ENCODE data around the gene WDR5. TPM values are rescaled to one million over a fixed set of nuclear protein-coding genes. Genes with fewer than 3 reads are reported as not detected.
"Not testable (repeated sequence)": the region's sequence is repeated elsewhere in the genome, so short reads cannot be mapped to it uniquely, and the experiment has no call there.

Gene WDR5
- total and polyA plus RNA-seq, 9 of the 15 experiments (the other 6 are each of a cell fraction or from before 2014, with no cell fraction given) = 3.0 to 56.8 (median 38.6) TPM

GRCh38 chr9:134112561-134112960 lies 23.3 kb upstream of the WDR5 start:
- DNase-seq (ENCODE audit: extremely low read depth in 1 of 4, low spot score in 3 of 4) (no peak), FAIRE-seq (no peak), ATAC-seq (no peak)
- no peaks in the 10 kb centered on the region for H3K79me2 ChIP-seq (ENCODE audit: control insufficient read depth, insufficient read depth, low read length)
- H3K27me3 ChIP-seq (ENCODE audit: control insufficient read depth in 2 of 2, insufficient read depth in 2 of 2, low read length in 2 of 2) = peaks cover 5 to 13% of the 10 kb centered on the region in 2 experiments; a peak in 3 of 5 replicates
- H3K4me1 ChIP-seq (replicated peaks in 1 of 2; ENCODE audit: control insufficient read depth in 2 of 2, insufficient read depth in 2 of 2, low read length in 2 of 2) = no peaks in the 10 kb centered on the region
- ChIA-PET CTCF (ENCODE audit: low intra/inter-chr PET ratio) (no interaction called here), POLR2A (no interaction called here)
- H3K9ac ChIP-seq (ENCODE audit: insufficient read depth in 1 of 2, low read depth in 2 of 2, low read length in 2 of 2) = no peak overlapping the region
- WGBS (ENCODE audit: insufficient coverage, low coverage, missing lambda C conversion rate) = 43% methylated on average over 6 of the region's 6 CpGs
- H3K4me3 ChIP-seq = no peak overlapping the region
- no peaks in the 10 kb centered on the region for H3K9me1 ChIP-seq (ENCODE audit: control insufficient read depth, insufficient read depth, low read length)
- H4K20me1 ChIP-seq (replicated peaks; ENCODE audit: control insufficient read depth, insufficient read depth, low read length) = no peaks in the 10 kb centered on the region
- in situ Hi-C loops (cut with MboI) (no loop called here), intact Hi-C loops (cut with micrococcal nuclease) (no loop called here)
- no peaks in the 10 kb centered on the region for H3K36me3 ChIP-seq (ENCODE audit: control insufficient read depth, insufficient read depth, low read length)
- no peak overlapping the region for H3K4me2 ChIP-seq (ENCODE audit: insufficient read depth, low read length)
- TF ChIP-seq WHSC1 (IDR thresholded peaks at IDR 0.05; ENCODE audit: low read length) (no peak), RAD51 (IDR thresholded peaks at IDR 0.05; ENCODE audit: borderline replicate concordance, low read depth) (no peak), ZNF121 (CRISPR knock-in tag; conservative IDR thresholded peaks at IDR 0.05) (peak; percentile 81), KDM2B (CRISPR knock-in tag; IDR thresholded peaks at IDR 0.05) (no peak), CBFA2T2 (conservative IDR thresholded peaks at IDR 0.05) (no peak), HDAC6 (IDR thresholded peaks at IDR 0.05; ENCODE audit: low read depth, low read length) (no peak), MYC (IDR thresholded peaks at IDR 0.05; ENCODE audit: low read depth, low read length) (no peak), MYC (CRISPR knock-in tag; IDR thresholded peaks at IDR 0.05; ENCODE audit: borderline replicate concordance, low read depth) (no peak), PTTG1 (tag; IDR thresholded peaks at IDR 0.05; ENCODE audit: low read depth) (no peak), SMARCC2 (IDR thresholded peaks at IDR 0.05; ENCODE audit: low read depth) (no peak), FOXP1 (CRISPR knock-in tag; IDR thresholded peaks at IDR 0.05) (no peak), NBN (IDR thresholded peaks at IDR 0.05; ENCODE audit: low read depth) (no peak), KDM1A (IDR thresholded peaks at IDR 0.05) (0 out of 4 replicates have a peak, but pooled peaks of 1 of the 2 experiments have one; percentile 16), SIRT6 (IDR thresholded peaks at IDR 0.05; ENCODE audit: low read depth, low read length) (no peak), YBX1 (IDR thresholded peaks at IDR 0.05) (no peak), POLR2G (IDR thresholded peaks at IDR 0.05; ENCODE audit: low read depth, low read length) (no peak), BRF2 (IDR thresholded peaks at IDR 0.05; ENCODE audit: borderline replicate concordance, insufficient read depth, insufficient read length) (no peak)
- H3K27ac ChIP-seq (ENCODE audit: extremely low read depth, low read depth, low read length) = no peak overlapping the region
- no peaks in the 10 kb centered on the region for H3K9me3 ChIP-seq (replicated peaks; ENCODE audit: control insufficient read depth, insufficient read depth, low read depth, low read length)
- H2AFZ ChIP-seq (ENCODE audit: low read depth, low read length) = no peak overlapping the region
- BruUV-seq (replicated peaks) = no TSS peak

- H4K20me1 ChIP-seq (replicated peaks; ENCODE audit: control insufficient read depth, insufficient read depth, low read length); H2AFZ ChIP-seq (ENCODE audit: low read depth, low read length); POLR2A ChIA-PET; DNase-seq (ENCODE audit: extremely low read depth in 1 of 4, low spot score in 3 of 4); H3K79me2 ChIP-seq (ENCODE audit: control insufficient read depth, insufficient read depth, low read length); FAIRE-seq; H3K27ac ChIP-seq (ENCODE audit: extremely low read depth, low read depth, low read length); ATAC-seq; H3K27me3 ChIP-seq (ENCODE audit: control insufficient read depth in 2 of 2, insufficient read depth in 2 of 2, low read length in 2 of 2); H3K4me1 ChIP-seq (replicated peaks in 1 of 2; ENCODE audit: control insufficient read depth in 2 of 2, insufficient read depth in 2 of 2, low read length in 2 of 2); CTCF ChIA-PET (ENCODE audit: low intra/inter-chr PET ratio); BruUV-seq (replicated peaks); H3K4me2 ChIP-seq (ENCODE audit: insufficient read depth, low read length); H3K9ac ChIP-seq (ENCODE audit: insufficient read depth in 1 of 2, low read depth in 2 of 2, low read length in 2 of 2); H3K4me3 ChIP-seq; in situ Hi-C loops (cut with MboI); H3K9me3 ChIP-seq (replicated peaks; ENCODE audit: control insufficient read depth, insufficient read depth, low read depth, low read length); H3K9me1 ChIP-seq (ENCODE audit: control insufficient read depth, insufficient read depth, low read length); H3K36me3 ChIP-seq (ENCODE audit: control insufficient read depth, insufficient read depth, low read length); intact Hi-C loops (cut with micrococcal nuclease): not testable (repeated sequence)
- no CpG with 5 or more reads among the region's 26 CpGs for WGBS (ENCODE audit: insufficient coverage, low coverage, missing lambda C conversion rate)
Measured at GRCh38 chr9:134118972-134119371, 16.9 kb upstream of the WDR5 start.

Measured in K562 (cell line).